NOMO-1 treated with dmso at 0.1 percent for 144 hours (cell line): ENCODE results near the gene SNED1.

ENCODE experiments used
- DNase-seq: peaks from one replicate; lab custom pipeline; 2025; ENCODE audit not compliant: unreplicated experiment; lab: John Stamatoyannopoulos, UW

Gene SNED1

DNA sequence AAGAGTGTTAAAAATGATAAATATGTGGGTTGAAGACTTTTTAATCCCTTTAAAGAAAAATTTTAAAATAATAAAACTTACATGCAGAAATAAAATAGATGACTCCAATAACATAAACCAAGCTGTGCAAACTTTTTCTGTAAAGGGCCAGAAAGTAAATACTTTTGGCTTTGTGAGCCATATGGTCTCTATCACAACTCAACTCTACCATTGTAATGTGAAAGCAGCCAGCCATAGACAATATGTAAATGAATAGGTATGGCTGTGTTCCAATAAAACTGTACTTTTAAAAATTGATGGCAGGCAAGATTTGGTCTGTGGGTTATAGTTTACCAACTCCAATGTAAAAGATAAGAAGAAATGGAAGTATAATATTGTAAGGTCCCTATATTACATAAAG, 45.2 kb downstream of the SNED1 start:
- DNase-seq, result no peak

- DNase-seq, result no peak
These were observed 49.0 kb downstream of the SNED1 start for GRCh38 chr2:241047253-241048010.

DNA sequence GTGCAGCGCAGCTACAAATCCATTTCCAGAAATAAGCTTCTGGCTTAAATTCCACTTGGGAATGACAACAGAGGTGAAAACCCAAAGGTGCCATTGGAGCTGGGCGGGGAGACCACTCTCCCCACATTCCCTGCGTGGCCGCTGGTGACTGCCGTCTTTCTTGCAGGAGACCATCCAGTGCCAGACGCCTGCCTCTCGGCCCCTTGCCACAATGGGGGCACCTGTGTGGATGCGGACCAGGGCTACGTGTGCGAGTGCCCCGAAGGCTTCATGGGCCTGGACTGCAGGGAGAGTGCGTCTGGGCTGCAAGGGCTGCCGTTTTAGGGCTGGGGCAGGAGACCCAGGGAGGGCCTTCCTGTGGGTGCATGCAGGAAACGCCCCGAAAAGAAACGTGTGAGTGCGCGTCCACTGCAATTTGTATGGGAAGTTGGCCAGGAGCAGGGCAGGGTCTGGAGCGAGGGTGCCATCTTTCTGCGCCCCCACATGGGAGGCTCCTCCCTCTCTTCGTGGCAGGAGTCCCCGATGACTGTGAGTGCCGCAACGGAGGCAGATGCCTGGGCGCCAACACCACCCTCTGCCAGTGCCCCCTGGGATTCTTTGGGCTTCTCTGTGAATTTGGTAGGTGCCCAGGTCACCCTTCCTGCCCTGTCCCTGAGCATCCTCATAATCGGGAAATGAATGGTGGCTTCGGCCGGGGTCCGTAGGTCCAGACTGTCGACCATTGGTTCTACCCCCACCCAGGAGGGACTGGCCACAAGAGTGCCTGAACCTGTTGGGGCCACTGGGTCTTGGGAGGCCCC, 49.9 kb downstream of the SNED1 start:
- no peak for DNase-seq

- no peak for DNase-seq
These were observed 50.5 kb downstream of the SNED1 start for GRCh38 chr2:241048949-241049343.

DNA sequence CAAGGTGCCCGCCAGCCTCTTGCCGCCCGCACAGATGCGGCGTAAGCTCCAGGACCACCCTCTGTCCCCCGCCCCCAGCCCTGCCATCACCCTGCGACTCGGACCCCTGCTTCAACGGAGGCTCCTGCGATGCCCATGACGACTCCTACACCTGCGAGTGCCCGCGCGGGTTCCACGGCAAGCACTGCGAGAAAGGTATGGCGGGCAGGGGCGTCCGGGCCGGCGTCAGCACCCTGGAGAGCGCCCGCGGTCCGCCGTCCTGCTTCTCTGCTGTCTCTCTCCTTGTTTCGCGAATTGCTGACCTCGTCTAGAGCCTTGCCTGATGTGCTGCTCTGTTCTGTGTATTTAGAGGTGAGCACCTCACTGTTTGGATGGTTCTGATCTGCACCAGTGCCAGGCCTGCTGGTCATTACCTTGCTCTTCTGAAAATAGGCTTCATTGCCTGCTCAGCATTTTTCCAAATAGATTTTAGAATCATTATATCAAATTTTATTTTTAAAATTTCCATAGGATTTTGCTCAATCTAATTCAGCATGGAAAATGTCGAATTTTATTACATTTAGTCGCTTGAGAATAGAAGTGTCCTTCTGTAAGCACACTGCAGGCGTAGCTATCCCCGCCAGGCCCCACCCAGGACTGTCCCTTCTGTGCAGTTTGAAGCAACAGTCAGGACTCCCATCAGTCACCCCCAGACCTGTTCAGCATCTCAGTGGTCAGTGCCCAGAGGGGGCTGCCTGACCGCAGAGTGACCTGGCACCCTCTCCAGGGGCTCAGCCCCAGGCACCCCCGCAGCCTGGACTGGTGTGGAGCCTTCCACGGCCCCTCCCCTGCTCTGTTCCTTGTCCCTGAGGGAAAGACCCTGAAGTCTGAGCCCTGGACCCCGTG, 51.6 kb downstream of the SNED1 start:
- no peak for DNase-seq

GRCh38 chr2:241050624-241051577, 52.5 kb downstream of the SNED1 start:
- no peak for DNase-seq

GRCh38 chr2:241051578-241052487, 53.4 kb downstream of the SNED1 start:
- no peak for DNase-seq

DNA sequence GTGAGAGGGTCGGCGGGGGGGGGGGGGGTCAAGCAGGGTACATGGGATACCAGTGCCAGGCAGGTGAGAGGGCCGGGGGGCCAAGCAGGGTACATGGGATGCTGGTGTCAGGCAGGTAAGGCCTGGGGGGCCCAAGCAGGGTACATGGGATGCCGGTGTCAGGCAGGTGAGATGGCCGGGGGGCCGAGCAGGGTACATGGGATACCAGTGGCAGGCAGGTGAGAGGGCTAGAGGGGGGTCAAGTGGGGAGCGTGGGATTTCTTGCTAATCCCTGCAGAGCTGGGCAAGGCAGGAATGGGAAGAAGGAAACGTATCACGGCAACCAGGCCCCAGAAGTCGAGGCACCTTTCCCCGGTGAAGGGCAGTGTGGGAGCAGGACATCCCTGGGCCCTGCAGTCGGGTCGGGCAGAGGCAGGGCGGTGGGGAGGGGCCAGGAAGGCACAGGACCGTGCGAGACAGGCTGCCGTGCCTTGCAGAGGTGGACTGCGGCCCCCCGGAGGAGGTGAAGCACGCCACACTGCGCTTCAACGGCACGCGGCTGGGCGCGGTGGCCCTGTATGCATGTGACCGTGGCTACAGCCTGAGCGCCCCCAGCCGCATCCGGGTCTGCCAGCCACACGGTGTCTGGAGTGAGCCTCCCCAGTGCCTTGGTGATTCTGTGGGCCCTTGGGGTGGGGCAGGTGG, 54.4 kb downstream of the SNED1 start:
- no peak for DNase-seq

- no peak for DNase-seq
These were observed 55.3 kb downstream of the SNED1 start for GRCh38 chr2:241053576-241054251.

DNA sequence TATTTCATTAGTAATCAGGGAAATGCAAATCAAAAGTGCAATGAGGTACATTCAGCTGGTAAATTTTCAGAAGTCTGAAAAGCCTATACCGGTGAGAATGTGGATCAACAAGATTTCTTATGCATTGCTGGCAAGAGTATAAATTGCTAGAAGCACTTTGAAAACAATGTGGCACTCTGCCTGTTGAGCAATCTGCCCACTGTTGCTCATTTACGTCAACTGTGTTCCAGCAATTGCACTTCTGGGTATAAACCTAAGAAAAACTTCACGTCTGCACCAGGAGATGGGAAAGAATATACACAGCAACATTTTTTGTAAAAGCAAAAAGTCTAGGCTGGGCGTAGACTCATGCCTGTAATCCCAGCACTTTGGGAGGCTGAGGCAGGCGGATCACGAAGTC, 62.9 kb downstream of the SNED1 start:
- no peak for DNase-seq

GRCh38 chr2:241062389-241063092, 64.1 kb downstream of the SNED1 start:
- no peak for DNase-seq

- DNase-seq, result no peak
These were observed 64.7 kb downstream of the SNED1 start for GRCh38 chr2:241063093-241063551.

DNA sequence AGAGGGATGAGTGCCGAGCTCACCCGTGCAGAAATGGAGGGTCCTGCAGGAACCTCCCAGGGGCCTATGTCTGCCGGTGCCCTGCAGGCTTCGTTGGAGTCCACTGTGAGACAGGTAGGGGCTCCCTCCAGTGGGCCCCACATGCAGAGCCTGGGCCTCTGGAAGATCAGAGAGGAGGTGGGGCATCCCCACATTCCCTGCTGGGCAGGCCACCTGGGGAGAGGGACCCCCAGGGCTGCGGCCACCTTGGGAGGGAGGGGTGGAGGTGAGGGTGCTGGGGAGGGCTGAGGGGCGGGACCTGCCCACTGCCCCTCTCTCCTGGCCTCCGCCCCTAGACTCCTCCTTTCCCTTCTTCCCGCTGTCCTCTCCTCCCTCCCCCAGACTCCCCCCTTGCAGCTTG, 65.2 kb downstream of the SNED1 start:
- no peak for DNase-seq

DNA sequence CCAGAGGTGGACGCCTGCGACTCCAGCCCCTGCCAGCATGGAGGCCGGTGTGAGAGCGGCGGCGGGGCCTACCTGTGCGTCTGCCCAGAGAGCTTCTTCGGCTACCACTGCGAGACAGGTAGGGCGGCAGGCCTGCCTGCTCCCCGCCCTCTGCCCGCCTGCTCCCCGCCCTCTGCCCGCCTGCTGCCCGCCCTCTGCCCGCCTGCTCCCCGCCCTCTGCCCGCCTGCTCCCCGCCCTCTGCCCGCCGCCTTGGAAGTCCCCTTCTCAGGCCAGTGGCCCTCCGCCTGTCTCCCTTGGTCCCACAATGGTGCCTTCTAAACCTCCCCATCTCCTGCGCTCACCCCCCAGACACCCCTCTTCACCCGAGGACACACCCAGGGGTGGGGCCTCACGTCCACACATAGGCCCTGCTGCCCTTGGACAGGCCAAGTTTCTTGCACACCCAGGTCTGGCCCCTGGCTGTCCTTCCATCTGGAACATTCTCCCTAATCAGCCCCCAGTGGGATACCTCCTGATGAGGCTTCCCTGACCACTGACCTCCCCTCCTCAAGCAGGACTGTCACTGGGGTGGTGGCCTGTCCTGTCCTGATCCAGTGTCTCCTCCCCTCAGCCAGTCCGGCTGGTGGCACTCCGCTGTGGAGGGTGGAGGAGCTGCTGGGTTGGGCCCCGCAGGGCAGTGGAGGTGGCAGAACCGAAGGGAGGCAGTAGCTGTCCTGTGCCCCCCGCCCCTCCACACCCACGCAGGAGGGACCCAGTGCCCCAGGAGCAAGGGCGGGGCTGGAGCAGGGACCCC, 65.8 kb downstream of the SNED1 start:
- no peak for DNase-seq

- DNase-seq, result no peak
These were observed 66.5 kb downstream of the SNED1 start for GRCh38 chr2:241064802-241065354.

GRCh38 chr2:241065355-241065803, 67.0 kb downstream of the SNED1 start:
- DNase-seq, result no peak
